NCI-H1417 (cell line): ENCODE results near the gene CLCNKB.
"Not testable (repeated sequence)": the region's sequence is repeated elsewhere in the genome, so short reads cannot be mapped to it uniquely, and the experiment has no call there.

Experiments
- DNase-seq, 3 experiments: peaks; one replicate each; lab custom pipeline; 2025; lab: John Stamatoyannopoulos, UW

The CLCNKB gene

GRCh38 chr1:16015491-16015890 lies 28.1 kb upstream of the CLCNKB start:
- DNase-seq: no peak

- no peak for DNase-seq
Observed at GRCh38 chr1:16015960-16016901, 27.4 kb upstream of the CLCNKB start.

- DNase-seq: no peak
Observed at GRCh38 chr1:16017076-16017460, 26.5 kb upstream of the CLCNKB start.

- no peak for DNase-seq
Observed at GRCh38 chr1:16017461-16018303, 25.9 kb upstream of the CLCNKB start, which contains the start of gene HSPB7. Gene HSPB7, minus strand, starts transcription at chr1:16018043. Its CDS starts 80 bp downstream, at chr1:16017963.

- DNase-seq: no peak
Observed at GRCh38 chr1:16018308-16018707, 25.3 kb upstream of the CLCNKB start.

GRCh38 chr1:16018749-16019643 lies 24.6 kb upstream of the CLCNKB start:
- no peak for DNase-seq

GRCh38 chr1:16019644-16020277 lies 23.8 kb upstream of the CLCNKB start:
- peak in 2 of 3 experiments; percentile 25 to 42 for DNase-seq

- no peak for DNase-seq
Observed at GRCh38 chr1:16020325-16020724, 23.3 kb upstream of the CLCNKB start.

GRCh38 chr1:16020878-16021277 lies 22.7 kb upstream of the CLCNKB start:
- DNase-seq: not testable (repeated sequence)

GRCh38 chr1:16021681-16022080 lies 21.9 kb upstream of the CLCNKB start, which contains the start of gene CLCNKA:
Gene CLCNKA, plus strand, starts transcription at chr1:16022036. Its CDS starts 584 bp downstream, at chr1:16022620.
- DNase-seq: peak; percentile 25 to 39 (median 36)

- DNase-seq: no peak
Observed at GRCh38 chr1:16022393-16022792, 21.2 kb upstream of the CLCNKB start.

- no peak for DNase-seq
Observed at GRCh38 chr1:16023050-16023653, 20.4 kb upstream of the CLCNKB start.

GRCh38 chr1:16026302-16026701 lies 17.3 kb upstream of the CLCNKB start:
- DNase-seq: not testable (repeated sequence)

- peak in 2 of 3 experiments; percentile 25 to 52 for DNase-seq
Observed at GRCh38 chr1:16026723-16027484, 16.7 kb upstream of the CLCNKB start.

- DNase-seq: no peak
Observed at GRCh38 chr1:16028237-16029002, 15.2 kb upstream of the CLCNKB start.

- not testable (repeated sequence) for DNase-seq
Observed at GRCh38 chr1:16029003-16029268, 14.6 kb upstream of the CLCNKB start.

- no peak for DNase-seq
Observed at GRCh38 chr1:16029288-16029687, 14.3 kb upstream of the CLCNKB start.

- DNase-seq: no peak
Observed at GRCh38 chr1:16031551-16031950, 12.0 kb upstream of the CLCNKB start.

GRCh38 chr1:16032388-16033102 lies 11.0 kb upstream of the CLCNKB start:
- peak; percentile 23 to 81 (median 56) for DNase-seq
